CD4-positive, alpha-beta T cell treated with Interleukin-10 for 1 hour (primary cell): ENCODE results near the gene STAT3.
"Not testable (repeated sequence)": the region's sequence is repeated elsewhere in the genome, so short reads cannot be mapped to it uniquely, and the experiment has no call there.

Experiments
- DNase-seq: peaks from one replicate; pipeline ENCODE4 v3.0.0-alpha.2; 2020

Gene STAT3

DNA sequence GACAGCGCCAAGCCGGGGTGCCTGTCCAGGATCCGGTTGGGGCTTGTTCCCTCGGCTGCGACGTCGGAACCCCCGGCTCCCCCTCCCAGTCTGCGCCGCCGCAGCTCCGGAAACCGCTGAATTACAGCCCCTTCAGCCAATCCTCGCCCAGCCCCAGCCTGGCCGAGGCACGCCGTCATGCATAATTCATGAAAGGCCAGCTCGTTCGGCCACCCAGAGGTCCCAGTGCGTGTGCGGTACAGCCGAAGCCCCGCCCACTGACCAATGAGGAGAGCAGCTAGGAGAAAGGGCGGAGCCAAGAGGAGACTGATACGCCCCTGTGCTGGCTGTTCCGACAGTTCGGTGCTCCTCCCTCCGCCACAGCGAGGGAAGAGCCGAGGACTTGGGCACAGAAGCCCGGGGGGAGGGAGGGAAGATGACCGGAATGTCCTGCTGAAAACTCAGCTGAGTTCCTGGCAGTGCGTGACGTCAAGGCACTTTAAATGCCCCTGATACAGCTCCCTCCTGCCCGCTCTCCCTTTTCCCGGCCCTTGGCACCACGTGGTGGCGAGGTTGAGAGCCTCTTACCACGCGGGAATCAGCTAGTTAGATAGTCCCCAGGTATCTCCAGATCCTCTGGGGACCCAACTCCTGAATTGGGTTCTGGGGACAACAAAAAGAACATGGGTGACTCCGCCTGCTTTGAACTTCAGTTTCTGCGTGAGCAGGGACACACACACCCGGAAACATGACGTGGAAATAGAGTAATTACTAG, at the start of gene STAT3:
TSS of gene STAT3 (minus strand) at position 62 of the 754 bp plus-strand sequence. CDS start 39,926 bp downstream, outside the sequence.
- peak; percentile 100 for DNase-seq

DNA sequence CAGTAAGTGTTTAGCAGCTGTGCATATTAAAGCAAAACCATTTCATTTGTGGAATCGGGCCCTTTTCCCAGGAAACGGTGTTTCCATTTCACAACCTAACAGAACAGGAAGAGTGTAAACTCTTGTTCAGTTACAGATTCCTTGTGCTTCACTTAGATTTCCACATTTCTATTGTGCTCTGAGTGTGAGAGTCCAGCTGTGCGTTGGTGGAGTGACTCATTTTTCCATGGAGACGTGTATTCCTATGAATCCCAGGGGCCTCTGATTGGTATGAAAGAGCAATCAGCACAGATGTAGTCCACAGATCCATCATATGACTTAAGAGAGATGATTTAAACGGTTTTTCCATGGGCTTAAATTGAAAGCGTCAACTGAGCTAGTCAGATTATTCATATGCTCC, 48.1 kb upstream of the STAT3 start:
- no peak for DNase-seq

DNA sequence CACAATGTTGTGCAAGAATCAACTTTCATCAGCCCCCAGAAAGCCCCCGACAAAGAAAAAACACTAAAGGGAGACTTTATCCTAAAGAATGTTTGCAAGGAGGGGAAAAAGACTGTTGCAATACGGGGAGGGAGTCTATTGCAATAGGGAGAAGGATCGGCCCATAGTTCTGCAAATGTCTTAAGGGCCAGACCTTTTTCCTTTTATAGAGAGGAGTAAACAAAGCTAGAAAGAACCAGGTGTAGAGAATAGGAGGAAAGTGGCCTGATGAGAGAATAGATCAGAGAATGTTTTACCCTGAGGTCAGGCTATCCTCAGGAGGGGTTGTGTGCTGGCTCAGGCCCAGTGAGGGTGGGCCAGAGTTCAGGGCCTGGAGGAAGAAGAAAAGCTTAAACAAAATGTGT, 43.5 kb upstream of the STAT3 start:
- DNase-seq: no peak

DNA sequence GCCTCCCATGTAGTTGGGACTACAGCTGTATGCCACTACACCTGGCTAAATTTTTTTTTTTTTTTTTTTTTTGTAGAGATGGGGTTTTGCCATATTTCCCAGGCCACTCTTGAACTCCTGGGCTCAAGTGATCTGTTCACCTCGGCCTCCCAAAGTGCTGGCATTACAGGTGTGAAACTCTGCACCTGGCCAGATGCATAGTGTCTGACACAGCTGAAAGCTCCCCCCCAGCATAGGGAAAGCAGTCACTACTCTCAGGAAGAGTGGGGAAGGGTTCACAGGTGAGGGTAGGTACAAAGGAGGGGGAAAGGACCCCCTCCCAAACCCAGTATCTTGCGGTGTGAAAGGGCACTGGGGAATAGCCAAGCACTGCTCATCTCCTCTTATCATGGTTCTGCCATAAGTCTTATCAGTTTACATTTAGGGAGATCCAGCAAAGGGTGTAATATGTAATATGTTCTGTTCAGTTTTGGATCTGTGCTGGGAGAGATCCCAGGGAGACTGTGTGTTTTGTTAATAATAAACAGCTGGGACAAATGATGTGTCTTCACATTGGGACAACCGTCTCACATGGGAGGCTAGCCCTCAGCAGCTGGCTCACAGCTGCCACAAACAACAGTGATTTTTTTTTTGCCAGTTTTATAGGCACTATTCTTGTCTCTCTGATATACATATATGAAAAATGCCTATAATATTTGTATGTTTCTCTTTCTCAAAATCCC, 41.6 kb upstream of the STAT3 start:
- DNase-seq: no peak

DNA sequence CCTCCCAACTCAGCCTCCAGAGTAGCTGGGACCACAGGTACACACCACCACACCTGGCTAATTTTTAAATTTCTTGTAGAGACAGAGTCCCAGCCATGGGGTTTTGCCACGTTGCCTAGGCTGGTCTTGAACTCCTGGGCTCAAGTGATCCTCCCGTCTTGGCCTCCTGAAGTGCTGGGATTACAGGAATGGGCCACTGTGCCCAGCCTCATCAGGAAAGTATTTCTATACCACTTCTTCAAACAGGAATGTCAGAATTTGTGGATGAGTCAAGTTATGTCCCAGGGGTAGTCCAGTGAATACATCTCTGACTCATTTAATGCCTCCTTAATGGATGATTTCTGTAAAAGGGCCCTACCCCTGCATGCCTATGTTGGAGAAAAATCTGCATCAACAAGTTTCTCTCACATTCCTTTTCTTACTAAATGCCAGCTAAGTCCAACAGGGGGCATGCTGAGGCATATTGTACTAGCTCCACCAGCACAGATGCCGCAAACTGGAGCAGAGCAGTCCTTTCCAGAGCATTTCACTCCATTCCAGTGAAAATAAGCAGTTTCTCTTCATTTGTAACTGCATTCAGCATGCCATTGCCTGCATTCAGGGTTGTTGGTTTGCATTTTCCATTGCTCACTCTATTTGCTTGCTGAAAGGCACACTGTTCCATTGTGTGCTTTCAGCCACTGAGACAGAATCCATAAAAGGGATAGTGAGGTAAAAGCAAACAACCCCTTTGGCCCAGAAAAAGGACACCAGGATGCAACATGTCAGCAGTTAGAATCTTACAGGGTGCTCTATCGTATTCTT, 40.1 kb upstream of the STAT3 start:
- DNase-seq: peak; percentile 68

DNA sequence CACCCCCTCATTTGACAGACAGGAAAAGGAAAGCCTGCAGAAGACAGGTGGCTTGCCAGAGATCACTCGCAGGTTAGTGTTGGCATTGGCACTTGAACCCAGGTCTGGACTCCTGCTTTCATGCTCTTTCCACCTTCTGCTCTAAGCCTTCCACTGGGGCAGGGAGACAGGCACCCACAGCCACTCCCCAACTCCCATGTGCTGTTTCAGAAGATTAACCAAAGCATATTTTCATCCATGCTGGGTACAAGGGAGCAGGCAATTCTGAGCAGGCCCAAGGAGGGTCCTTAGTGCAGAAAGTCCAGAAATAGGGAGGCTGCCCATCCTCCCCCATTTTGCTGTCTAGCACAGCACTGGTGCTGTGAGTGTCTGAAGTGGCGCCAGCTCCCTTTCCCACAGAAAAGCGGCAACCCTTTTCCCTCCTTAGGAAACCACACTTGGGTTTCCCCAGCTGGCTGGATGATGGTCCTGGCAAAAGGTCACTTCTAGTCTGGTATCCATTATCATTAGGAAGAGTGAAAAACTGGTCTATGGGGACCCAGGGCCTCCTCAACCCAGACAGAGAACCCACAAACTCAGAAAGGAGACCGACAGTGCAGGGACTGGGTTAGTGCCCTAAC, 36.9 kb upstream of the STAT3 start:
- DNase-seq: no peak

DNA sequence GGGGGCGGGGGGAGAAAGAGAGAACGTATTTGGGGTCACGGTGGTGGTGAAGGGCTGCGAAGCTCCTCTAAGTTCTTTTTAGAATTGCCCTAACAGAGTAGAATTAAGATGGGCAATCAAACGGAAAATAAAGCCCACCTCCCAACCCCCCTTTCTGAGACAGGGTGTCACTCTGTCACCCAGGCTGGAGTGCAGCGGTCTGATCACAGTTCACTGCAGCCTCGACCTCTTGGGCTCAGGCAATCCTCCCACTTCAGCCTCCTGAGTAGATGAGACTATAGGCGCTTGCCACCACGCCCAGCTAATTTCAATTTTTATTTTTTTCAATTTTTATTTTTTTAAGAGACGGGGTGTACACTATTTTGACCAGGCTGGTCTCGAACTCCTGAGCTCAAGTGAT, 35.5 kb upstream of the STAT3 start:
- no peak for DNase-seq

DNA sequence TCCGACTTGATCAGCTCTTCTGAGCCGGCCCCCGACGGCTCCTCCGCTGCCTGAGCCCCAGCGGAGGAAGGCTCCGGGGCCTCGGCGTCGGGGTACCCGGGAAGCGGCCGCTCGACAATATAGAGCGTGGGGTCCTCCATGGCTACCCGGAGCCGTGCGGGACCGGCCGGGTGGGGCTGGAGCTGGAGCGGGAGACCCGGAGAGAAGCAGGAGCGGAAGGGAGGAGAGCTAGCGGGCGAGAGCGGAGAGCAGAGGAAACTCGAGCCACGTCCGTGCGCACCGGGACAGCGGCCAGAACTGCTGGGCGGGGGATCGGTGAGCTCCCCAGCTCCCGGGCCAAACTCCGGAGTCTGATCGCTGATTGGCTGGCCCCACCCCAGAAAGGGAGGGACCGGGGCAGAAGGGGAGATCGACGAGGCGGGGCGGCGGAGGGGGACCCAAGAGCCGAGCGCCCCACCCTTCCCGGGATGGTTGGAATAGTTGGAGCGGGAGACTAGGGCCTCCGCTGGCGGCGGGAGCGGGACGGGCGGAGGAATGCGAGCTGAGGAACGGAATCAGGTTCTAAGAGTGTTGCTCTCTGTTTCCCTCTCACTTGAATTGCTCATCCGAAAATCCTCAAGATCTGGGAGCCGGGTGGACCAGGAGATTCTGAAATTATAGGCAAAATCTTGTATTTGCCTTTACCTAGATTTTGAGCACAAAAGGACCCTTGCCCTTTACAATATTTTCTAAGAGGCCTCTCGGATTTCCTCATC, 34.9 kb upstream of the STAT3 start, which contains the start of gene CAVIN1:
TSS of gene CAVIN1 (minus strand) at position 299 of the 755 bp plus-strand sequence. CDS start at position 140, 159 bp downstream.
- peak; percentile 21 for DNase-seq

DNA sequence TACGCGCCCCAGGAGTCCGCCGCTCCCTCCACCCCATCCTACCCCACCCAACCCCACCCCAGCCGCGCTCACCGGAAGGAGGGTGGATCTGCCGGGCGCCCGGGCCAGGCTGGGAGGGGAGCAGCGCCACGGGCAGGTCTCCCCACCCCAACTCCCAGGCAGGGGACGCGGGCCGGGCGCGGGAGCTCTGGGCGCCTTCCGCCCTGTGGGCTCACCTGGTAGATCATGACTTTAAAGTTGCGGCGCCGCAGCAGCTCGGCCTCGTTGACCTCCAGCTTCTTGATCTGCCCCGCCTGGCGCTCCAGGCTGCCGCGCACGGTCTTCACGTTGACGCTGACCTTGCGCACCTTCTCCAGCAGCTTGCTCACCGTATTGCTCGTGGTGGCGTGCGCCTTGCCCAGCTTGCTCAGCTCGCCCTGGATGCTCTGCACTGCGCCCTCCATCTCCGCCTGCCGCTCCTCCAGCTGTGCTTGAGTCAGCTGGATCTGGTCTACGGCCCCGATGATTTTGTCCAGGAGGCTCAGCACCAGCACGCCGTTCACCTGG, 34.2 kb upstream of the STAT3 start:
- DNase-seq: peak; percentile 19

DNA sequence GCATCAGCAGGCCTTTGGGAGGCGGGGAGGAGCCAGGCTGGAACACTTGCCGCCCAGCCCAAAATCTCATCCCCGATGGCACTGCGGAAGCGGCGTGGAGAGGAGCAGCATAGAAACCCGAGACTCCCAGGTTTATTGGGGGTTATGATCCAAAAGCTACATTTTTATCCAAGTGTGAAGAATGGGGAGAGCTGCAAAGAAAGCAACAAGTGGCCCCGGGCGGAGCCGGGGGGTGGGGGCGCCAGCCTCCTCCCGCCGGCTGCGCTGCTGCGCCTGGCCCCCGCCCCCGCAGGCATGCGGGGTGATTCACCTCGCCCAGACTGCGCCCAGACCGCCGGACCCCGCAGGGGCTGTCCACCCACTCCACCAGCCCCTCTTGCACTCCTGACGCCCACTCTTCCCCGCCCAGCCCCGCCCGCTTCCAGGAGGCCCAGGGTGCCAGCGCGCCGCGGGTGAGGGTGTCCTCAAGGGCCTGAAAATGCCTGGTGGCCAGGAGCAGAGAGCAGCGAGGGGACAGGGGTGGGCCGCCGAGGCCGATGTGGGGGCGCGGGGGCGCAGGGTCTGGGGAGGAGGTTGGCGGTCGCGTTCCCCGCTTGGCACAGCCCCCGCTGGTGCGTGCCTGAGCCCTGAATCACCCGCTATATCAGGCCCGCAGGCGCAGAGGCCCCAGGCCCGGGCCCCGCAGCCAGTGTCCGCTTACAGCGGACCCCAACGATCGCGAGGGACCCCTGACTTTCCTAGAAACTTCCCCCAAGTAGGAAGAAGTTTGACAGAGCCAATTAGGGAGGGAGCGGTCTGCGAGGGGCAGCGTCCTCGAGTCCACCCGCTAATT, 33.5 kb upstream of the STAT3 start:
- no peak for DNase-seq

DNA sequence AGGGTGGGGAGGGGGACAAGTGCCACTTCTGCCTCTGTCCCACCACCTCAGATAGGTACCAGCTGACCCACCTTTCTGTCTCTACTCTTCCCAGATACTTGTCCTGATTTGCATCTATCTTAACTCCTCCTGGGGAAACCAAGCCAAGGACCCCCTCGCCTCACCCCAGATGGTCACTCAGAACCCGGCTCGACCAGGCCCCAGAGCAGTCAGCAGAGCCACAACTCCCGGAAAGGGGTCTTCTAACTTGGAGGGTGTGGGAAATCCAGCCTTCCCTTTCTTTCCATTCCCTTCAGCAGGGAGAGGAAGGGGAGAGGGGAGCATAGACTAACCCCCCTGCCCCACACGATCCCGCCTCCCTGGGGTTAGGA, 32.9 kb upstream of the STAT3 start:
- DNase-seq: no peak

DNA sequence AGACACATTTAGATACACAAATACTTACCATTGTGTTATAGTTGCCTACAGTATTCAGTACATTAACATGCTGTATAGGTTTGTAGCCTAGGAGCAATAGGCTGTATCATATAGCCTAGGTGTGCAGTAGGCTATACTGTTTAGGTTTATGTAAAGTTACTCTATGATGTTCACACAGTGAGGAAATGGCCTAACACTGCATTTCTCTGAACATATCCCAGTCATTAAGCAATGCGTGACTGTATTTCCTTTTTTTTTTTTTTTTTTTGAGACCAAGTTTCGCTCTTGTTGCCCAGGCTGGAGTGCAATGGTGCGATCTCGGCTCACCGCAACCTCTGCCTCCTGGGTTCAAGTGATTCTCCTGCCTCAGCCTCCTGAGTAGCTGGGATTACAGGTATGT, 29.7 kb upstream of the STAT3 start:
- not testable (repeated sequence) for DNase-seq

DNA sequence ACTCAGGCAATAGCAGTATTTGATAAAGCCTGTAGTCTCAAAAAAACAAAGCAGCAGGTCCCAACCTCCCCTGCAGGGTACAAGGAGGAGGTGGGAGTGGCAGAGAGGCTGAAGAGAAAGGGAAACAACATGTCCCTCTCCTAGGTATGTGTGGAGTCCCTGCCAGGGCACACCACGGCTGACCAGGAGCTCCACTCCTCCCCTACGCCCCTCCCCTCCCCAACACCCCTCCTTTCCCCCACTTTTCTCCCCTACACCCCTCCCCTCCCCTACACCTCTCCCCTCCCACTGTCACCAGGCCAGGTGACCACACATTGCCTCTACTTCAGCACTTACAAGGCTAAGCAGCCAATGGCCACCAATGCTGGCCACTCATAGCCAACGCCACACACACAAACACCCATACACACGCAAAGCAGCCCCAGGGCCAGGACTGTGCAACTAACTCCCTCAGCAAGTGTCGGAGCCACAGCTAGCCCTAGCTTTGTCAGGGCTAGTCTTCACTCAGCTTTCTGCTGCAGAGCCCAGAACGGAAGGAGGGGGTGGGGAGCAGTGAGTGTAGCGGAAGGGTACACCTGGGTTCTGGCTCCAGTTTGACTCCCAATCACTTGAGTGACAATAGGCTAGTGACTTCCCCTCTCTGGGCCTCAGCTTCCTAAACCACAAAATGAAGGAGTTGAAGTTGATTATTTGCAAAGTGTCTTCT, 26.6 kb upstream of the STAT3 start:
- peak; percentile 39 for DNase-seq

DNA sequence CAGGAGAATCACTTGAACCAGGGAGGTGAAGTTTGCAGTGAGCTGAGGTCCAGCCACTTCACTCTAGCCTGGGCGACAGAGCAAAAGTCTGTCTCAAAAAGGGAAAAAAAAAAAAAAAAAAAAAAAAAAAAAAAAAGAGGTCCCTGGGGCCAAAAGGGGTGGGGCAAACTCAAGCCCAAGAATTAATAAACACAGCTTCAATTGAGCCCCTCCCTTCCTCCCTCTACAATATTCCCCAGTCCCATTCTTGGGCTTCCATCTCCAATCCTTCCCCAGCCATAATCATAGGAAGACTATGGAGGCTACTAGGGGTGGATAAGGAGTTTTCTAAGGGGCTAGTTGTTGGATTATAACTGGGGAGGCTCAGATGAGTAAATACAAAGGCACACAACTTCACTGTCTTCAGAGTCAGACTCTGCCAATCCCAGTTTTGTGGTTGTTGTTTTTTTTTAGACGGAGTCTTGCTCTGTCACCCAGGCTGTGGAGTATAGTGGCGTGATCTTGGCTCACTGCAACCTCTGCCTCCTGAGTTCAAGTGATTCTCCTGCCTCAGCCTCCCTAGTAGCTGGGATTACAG, 25.3 kb upstream of the STAT3 start:
- no peak for DNase-seq

DNA sequence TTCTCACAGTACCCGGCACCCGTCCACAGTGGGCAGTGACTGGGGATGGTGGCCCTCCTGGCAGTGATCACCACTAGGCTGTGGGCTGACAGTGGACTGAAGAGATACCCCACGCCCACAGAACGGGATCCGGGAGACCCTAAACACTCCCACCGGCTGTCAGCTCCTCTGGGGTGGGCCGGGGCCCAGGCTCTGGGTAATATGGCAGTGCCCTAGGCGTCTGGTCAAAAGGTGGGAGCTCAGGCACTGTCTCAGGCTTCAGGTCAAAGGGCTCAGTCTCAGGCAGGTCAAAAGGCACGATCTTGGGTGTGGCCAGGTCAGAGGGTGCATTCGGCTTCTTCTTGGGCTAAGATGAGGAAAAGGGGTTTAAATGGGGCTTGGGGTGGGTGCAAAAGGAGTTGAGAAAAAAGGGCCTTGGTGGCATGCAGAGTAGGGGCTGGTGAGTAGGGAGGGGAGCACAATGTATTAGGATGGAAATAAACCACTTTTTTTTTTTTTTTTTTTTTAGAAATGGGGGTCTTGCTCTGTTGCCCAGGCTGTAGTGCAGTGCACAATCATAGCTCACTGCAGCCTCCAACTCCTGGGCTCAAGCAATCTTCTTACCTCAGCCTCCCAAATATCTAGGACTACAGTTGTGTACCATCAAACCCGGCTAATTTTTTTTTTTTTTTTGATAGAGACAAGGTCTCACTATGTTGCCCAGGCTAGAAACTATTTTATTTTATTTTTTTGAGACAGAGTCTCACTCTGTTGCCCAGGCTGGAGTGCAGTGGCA, 23.9 kb upstream of the STAT3 start:
- no peak for DNase-seq

DNA sequence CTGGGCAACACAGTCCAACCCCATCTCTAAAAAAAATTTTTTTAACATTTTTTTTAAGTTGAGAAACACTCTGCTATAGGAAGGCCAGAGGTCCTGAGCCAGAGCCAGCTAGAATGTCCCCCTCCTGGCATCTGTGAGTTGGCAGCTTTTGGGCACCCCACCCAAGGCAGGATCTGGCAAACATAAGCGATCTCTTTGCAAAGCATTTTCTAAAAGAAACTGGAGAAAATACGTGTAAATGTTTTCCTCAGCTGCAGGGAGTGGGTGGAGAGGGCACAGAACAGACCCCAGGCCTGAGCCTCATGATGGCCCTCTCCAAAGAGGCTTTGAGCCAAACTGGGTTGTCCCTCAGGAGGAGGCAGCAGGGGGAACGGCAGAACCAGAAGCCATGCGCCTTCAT, 23.1 kb upstream of the STAT3 start:
- no peak for DNase-seq

DNA sequence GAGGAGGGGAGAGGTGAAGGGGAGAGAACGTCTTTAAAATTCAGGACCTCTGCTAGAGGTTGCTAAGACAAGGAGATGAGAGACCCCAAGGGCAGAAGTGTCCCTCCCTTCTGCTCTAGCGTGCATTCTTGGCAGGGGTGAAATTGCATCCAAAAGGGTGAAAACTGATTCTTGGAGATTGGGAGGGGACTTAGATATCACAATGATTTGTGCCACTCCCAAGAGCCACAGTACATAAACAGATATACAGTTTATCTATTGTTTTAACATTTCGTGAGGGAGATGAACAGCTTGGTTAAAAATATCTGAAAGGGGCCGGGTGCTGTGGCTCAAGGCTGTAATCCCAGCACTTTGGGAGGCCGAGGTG, 22.1 kb upstream of the STAT3 start:
- no peak for DNase-seq

DNA sequence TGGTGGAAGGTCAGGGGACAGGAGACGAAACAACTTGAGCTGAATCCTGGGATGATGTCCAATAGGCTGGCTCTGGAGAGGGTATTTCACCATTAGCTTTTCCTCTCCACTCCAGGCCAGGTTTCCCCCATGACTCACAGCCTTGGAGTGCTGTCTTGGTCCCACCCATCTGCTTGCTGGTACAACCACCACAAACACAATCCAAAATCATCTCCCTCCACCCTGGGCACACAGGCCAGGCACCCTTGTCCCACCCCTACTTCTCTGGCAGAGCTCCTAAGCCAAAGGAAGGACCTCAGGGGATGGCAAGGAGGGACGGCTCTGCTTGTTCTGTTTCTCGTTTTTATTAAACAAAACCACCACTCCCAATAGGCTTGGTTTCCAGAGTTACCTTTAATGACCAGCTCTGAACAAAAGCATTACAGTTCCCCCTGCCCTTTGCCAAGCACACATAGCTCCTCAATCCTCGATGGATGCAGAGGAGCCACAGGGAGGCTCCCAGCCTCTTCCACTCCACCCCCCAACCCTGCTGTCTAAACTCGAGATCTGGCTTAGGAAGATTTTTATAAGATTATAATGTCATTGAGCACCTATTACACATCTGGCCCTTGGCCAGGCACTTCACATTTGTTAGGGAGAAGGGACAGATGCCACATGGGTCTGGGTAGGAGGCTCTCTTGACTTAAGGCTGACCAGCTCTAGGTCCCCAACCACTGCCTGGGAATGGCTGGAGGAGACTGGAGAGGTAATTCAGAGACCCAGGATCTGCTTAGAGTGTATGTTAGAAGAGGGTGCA, 21.5 kb upstream of the STAT3 start:
- no peak for DNase-seq
